ENCODE results near the gene GJA3. TPM values are rescaled to one million over a fixed set of nuclear protein-coding genes. Genes with fewer than 3 reads are reported as not detected.
A peak's percentile ranks its signal among the peaks of the same experiment; 100 is the strongest.

The GJA3 gene
- polyA plus RNA-seq (2014; cell fraction: cytosol; rRNA removed), result not detected in 2 replicates
- not detected in 2 replicates for polyA plus RNA-seq (2014; cell fraction: nucleus; rRNA removed)

DNA sequence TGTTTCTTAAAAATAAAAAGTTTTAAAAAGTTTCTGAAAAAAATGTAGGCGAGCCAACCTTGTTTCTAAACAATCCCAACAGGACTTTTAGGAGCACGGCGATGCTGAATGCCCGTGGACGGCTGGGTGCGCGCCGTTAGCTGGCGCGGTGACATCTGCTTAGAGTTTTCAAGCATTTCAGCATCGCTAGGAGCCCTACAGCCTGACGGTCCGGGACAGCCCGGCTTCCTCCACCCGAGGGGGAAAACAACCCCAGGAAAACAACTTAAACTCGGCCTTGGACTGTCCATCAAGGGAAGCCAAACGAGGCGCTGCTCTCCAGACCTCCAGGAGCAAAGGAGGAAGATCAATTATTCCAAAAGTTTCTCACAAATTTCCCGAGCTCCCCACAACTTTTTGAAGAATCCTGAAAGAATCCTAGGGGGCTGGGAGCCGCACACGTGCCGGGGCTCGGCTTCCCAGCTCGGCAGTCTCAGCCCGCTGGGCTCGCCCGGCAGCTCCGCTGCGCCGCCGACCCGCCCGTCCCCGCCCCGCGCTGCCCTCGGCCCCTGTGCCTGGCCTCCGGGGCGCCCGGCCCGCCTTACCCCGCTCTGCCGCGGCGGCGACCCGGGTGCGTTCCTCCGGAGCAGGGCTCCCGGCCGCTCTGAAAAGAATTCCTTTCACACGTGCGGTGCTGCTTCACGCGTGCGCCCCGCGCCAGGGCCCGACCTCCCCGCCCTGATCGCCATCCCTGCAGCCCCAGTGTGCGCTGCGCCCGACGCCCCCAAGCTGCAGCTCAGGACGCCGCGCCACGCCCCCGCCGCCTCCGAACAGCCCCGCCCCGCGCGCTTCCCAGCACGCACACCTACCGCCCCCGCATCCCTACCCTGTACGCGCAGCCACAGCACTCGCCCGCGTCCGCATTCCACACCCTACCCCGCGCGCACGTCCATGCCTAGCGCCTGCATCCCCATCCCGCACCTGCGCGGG lies at the start of gene GJA3:
TSS of gene GJA3 (minus strand) at position 747 of the 969 bp plus-strand sequence. CDS start 17,764 bp downstream, outside the sequence.
- no peak for DNase-seq (ENCODE audit: low spot score)

DNA sequence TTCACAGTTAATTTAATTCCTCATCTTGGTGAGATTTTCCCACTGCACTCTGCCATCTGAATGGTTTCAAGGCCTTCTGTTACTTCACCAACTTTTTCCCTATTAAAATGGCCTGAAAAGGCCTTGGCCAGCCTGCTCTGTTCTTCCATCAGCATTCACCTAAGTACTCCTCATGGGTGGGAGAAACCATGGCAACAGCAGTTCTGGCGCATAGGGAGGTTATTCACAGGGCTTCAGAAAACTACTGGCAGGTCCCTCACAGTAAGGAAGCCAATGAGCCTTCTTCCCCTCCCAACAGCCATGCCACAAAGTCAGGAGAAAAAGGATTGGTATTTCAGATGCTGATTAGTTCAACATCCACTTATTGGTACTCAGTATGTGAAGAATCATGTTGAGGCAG lies 49.1 kb upstream of the GJA3 start:
- no peak for DNase-seq (ENCODE audit: low spot score)

DNA sequence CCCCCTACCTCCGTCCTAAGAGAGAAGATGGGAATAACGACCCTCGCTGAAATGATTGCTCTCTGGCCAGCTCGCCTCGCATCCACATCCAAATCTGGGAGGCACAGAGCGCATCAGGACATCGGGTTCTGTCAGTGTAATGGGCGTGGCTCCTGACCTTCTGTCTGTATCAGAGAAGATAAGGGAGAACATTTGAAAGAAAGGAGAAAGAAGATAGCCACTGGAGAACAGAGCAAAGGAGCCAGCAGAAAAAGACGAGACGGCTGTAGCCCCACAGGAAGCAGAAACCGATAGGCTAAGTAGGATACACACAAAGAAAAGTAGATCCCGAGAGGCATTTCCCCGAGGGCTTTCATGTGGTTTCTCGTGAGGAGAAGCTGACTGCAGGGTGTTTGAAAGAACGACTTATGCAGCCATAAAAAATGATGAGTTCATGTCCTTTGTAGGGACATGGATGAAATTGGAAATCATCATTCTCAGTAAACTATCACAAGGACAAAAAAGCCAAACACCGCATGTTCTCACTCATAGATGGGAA lies 45.9 kb upstream of the GJA3 start:
- no peak for DNase-seq (ENCODE audit: low spot score)

DNA sequence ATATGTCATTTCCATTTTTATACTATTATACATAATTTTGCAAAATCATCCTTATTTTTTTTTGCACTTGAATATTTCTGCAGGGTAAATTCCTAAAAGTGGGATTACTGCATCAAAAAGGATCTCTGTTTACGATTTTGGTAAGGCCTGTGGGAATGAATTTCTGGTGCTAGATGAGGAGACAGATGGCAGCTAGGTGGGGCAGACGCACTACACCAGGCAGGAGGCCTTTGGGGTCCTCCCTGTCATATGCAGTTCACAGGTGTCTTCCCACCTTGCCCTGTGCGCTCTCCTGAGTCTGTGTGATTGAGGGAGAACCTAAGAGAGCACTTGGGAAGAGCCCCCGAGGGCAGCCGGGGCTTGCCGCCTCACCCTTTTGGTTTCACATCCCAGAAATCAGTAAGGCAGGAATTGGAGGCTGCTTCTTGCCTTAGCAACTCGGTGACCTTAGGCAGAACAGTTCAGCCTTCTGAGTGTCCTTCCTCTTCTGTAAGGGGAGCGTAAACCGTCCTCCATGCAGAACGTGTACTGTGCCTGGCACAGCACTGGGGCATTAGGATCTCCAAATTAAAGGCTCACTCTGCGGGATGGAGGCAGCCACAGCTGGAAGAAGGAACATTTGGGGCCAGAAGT lies 45.3 kb upstream of the GJA3 start:
- DNase-seq (ENCODE audit: low spot score), result no peak

DNA sequence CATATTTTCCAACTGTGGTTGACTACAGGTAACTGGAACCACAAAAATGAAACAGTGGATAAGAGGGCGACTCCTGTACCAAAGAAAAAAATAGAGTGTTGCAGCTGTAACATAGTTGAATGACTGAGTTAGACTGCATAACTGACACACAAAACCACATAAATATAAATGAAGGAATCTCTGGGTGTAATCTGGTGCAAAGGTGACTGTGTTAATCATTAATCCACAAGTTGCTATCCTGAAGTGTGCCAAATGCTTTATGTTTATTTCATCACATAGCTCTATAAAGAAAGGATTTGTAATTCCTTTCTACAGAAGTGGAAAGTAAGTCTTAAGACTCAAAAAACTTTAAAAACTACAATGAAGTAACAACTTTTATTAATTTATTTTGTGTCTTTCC lies 37.9 kb upstream of the GJA3 start:
- DNase-seq (ENCODE audit: low spot score), result no peak

DNA sequence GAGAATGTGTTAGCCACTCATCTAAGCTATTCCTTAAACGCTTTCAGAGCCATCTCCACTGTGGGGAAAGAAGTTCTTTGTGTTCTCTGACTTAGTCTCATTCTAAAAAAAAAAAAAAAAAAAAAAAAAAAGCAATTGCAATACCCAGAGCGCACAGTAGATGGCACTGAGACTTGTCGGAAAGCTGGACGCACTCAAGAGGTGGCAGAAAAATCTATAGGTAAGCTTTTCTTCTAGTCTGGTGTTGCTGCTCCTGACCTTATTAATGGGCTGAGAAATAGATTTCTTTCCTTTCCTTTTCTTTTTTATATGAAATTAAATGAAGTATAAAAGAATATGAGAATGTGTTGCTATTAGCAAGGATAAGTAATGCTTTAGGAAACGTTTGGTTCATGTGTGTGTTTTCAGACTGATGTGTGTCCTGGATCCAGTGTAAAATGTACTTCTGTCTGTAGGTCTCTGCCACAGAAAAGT lies 36.5 kb upstream of the GJA3 start:
- DNase-seq (ENCODE audit: low spot score), result peak; percentile 54

DNA sequence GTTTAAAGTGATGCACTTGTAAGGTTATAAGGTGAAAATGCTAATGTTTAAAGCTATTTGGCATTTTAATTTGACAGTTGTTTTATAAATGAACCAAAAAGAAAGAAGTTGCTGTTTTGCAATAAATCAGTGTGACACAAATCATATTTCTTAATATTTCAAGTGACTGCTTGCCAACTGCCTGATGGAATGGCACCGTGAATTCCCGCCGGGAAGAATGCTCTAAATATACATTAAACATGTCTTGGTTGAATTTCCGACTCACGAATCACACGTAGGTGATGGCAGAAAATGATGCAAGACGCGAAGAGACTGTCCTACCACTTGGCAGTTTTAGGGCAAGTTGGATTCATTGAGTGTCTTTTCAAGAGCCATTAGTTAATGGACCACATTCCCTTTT lies 34.9 kb upstream of the GJA3 start:
- DNase-seq (ENCODE audit: low spot score), result no peak

DNA sequence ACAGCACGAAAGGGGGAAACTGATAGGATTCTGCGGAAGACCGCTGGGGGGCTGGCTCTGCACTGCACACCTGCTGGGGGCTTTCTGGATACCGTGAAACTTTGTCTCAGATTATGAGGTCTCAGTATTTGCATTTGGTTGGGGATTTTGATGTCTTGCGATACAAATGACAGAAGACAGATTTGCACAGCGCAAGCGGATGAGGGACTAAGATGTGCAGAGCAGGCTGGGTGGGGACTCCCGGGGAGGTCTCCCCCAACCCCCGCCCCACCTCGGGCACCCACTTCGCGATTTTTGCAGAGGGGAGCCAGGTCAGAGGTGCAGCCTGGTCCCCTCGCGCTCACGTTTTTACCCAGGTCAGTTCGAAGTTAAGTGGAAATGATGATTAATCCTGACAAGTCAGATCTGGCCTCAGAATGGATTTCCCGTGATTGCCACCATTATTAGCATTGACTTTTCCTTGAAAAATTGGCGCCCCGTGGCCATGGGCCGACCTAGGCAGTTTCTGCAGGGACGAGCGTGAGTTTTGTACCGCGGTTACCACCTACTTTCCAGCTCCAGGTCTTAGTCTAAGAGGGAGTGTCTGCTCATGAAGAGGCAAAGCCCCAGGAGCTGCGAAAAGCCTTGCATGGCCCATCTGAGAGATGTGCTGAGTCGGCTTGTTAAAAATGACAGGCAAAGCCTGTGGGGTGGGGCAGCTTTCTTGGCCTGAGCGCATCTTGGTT lies 33.2 kb upstream of the GJA3 start:
- no peak for DNase-seq (ENCODE audit: low spot score)

DNA sequence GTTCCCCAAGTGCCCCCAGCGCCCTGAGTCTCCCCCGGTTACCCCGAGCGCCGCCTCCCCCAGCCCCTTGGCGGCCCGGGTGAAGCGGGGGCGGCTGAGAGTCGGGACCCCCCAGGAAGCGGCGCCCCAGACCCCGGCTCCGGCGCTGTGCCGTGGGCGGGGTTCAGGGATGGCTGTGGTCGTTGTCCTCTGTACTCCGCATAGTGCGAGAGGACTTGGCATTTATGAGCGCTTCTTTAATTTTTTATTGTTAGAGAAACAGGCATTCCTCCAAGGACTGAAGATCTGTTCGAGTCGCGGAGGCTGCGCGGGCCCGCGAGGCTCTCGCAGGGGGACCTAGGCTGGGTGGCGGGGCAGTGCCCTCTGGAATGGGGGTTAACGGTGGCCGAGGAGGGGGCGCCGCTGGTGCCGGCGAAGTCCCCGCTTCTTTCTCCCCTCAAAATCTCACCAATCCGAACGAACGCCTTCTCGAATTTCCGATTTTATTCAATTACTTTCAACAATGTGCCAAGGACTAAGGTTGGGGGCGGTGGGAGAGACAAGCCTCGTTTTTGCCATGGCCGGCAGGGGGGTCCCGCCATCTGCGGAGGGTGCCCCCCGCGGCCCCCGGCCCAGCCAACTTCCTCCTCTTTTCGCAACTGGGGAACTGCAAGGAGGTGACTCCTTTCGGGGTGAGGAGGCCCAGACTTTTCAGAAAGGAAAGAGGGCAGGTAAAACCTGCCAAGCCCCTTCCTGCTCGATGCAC lies 32.5 kb upstream of the GJA3 start:
- DNase-seq (ENCODE audit: low spot score), result no peak

DNA sequence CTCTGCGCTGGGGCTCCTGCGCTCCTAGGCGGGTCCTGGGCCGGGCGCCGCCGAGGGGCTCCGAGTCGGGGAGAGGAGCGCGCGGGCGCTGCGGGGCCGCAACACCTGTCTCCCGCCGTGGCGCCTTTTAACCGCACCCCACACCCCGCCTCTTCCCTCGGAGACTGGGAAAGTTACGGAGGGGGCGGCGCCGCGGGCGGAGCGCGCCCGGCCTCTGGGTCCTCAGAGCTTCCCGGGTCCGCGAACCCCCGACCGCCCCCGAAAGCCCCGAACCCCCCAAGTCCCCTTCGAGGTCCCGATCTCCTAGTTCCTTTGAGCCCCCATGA lies 31.9 kb upstream of the GJA3 start, which contains the start of gene GJB2:
TSS of gene GJB2 (minus strand) at position 103 of the 326 bp plus-strand sequence. CDS start 3,357 bp downstream, outside the sequence.
- no peak for DNase-seq (ENCODE audit: low spot score)

DNA sequence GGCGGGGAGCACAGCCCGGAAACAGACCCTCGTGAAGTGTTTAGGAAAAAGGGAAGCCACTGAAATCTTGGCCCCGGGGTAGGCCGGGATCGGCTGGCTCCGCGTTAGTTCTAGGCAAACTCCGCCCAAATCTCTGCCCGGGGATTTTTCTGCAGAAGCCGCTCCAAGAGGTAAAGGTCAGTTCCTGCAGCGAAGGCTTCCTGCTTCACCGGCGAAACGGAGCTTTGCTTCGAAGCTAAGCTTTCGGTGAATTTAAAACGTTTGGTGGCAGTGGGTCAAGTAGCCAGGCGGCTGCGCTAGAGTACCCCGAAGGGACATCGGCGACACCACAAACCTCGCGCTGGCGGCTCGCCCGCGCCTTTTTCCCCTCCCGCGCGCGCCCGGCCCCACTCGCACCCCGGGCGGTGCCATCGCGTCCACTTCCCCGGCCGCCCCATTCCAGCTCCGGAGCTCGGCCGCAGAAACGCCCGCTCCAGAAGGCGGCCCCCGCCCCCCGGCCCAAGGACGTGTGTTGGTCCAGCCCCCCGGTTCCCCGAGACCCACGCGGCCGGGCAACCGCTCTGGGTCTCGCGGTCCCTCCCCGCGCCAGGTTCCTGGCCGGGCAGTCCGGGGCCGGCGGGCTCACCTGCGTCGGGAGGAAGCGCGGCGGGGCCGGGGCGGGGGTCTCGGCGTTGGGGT lies 31.4 kb upstream of the GJA3 start:
- DNase-seq (ENCODE audit: low spot score), result no peak

DNA sequence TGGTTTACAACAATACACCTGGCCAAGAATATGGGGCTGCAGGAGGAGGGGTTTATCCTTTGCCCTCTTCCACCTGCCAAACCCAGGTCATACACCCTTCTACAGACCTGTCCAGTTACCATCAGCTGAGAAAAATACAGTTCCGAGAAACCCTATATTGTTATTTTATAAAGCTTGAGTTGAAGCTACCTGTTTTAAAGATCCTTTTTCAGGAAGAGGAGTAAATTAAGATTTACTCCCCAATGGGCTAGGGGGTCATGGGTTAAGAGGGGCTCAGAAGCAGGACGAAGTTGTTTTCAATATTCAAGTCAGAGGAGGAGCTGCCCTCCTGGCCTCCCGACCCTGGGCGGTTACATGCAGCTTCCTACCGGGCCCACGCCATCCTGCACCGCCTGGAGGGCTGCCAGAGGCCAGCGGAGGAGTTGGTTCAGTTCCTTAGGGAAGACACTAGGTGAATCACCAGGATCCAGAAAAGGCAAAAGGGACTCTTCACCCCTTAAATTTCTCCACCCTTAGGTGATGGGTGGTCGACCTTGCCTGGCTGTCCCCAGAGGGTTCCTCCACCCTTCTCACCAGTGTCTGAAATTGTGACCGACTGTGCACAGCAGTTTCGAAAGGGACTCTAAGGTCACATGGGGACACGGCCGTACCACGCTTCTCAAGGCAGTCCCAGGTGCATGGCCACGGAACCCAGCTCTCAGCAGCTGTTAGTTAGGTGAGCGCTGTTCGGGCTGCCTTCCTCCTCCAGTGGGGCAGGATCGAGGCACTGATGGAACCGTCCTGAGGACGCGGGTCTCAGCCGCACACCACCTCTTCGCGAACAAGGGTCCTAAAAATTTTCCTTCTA lies 30.7 kb upstream of the GJA3 start:
- DNase-seq (ENCODE audit: low spot score), result no peak

DNA sequence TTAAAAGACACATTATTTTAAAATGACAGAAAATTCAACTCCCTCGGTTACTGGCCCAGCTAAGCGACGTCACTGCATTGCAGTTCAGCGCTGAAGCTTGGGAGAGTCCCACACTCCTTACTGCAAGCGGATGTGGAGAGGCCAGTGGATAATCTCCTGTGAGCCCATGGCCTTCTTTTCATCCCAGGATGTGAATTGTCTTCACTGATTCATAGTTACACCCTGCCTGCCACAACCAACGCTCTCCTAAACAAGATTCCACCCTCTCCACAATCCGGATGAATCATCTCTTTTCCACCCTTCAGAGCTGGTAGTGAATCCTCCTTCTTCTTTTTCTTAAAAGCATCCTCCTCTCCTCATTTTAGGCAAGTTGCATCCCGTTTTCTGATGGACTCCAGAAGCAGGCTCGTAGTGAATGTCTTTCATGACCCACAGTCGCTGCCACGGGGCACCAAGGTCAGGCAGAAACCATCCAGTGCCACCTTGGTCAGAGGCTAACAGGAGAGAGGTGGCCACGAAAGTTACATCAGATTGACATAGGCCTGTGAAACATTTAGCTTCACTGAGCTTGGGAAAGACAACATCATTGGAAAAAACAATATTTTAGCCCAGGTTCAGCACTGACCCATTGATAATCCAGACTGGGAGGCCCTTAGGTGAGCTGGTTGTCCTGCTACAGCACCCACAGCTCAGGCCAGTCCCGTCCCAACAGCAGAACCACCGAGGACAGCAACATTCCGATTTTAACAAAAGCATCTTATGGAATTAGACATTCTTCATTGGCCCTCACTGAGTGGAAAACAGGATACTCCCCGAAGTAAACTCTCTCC lies 29.8 kb upstream of the GJA3 start:
- no peak for DNase-seq (ENCODE audit: low spot score)

DNA sequence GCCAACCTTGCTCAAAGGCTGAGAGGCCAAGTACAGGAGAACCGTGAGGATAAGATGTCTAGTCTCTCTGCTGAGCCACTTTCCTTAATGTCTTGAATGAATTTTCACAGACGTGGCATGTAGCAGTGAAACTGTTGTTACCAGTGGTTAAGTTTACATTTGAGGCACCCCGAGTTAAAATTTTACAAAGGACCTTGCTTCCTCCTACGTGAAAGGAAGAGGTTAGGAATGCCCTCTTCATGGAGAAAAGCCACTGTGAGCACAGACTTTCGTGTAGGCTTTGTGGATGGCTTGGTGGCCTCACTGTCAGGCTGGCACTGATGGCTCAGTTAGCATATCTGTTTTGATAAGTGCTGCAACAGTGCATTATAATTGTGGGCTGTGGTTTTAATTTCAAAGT lies 29.2 kb upstream of the GJA3 start:
- no peak for DNase-seq (ENCODE audit: low spot score)

DNA sequence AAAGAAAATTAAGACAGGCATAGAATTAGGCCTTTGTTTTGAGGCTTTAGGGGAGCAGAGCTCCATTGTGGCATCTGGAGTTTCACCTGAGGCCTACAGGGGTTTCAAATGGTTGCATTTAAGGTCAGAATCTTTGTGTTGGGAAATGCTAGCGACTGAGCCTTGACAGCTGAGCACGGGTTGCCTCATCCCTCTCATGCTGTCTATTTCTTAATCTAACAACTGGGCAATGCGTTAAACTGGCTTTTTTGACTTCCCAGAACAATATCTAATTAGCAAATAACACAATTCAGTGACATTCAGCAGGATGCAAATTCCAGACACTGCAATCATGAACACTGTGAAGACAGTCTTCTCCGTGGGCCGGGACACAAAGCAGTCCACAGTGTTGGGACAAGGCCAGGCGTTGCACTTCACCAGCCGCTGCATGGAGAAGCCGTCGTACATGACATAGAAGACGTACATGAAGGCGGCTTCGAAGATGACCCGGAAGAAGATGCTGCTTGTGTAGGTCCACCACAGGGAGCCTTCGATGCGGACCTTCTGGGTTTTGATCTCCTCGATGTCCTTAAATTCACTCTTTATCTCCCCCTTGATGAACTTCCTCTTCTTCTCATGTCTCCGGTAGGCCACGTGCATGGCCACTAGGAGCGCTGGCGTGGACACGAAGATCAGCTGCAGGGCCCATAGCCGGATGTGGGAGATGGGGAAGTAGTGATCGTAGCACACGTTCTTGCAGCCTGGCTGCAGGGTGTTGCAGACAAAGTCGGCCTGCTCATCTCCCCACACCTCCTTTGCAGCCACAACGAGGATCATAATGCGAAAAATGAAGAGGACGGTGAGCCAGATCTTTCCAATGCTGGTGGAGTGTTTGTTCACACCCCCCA lies 28.1 kb upstream of the GJA3 start:
- DNase-seq (ENCODE audit: low spot score), result peak; percentile 26

DNA sequence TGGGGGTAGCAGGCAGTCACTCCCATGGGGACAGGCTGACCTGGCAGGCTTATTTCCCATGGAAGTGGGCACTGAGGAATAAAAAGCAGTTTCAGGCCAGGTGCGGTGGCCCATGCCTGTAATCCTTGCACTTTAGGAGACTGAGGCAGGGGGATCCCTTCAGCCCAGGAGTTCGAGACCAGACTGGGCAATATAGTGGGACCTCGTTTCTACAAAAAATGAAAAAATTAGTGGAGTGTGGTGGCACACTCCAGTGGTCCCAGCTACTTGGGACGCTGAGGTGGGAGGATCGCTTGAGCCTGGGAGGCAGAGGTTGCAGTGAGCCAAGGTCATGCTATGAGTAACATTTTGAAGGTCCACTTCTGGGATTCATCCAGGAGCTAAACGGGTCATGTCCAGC lies 25.9 kb upstream of the GJA3 start:
- DNase-seq (ENCODE audit: low spot score), result no peak

DNA sequence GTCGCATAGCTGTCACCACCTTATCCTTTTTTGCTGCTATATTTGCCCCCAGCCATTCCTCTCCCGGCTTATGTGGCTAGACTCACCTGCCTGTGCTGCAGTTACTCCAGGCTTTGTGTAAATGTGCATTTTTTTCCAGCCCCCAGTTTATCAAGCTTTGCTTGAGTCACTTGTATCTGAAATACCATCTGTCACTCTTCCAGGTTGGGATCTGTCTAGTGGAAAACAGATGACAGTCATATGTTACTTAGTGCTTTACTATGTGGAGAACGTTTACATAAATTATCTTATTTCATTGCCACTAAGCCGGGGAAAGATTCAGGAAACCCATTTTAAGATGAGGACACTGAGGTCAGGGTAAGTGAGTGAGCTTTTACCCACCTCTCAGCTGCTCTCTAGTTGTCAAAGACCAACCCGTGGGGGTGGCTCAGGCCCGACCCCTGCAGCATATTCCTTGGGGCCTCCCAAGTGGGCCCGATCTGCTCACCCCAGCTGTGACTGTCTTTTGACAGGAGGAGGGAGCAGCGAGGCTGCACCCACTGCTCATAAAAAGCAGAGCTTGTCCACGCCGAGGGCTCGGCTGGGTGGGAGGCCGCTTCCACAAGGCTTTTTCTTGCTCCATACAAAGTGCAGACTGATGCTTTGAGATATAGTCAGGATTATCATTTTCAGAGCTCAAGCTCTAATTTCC lies 24.7 kb upstream of the GJA3 start:
- no peak for DNase-seq (ENCODE audit: low spot score)
